GM18873 (cell line): ENCODE data around the gene UPK3BL2.
"Not testable (repeated sequence)": the region's sequence is repeated elsewhere in the genome, so short reads cannot be mapped to it uniquely, and the experiment has no call there.

Experiments used
- ATAC-seq: cut with Tn5 transposase; IDR thresholded peaks from one replicate; pipeline ENCODE4 v1.9.1; 2021; ENCODE audit warnings: mild to moderate bottlenecking, moderate library complexity, moderate number of reproducible peaks; ENCODE audit not compliant: unreplicated experiment, low FRiP score

The UPK3BL2 gene

GRCh38 chr7:102496861-102497260 lies 46.6 kb downstream of the UPK3BL2 start:
- ATAC-seq = not testable (repeated sequence)

GRCh38 chr7:102494473-102495149 lies 48.9 kb downstream of the UPK3BL2 start:
- peak; percentile 52 for ATAC-seq

- ATAC-seq = not testable (repeated sequence)
Measured at GRCh38 chr7:102494026-102494425, 49.5 kb downstream of the UPK3BL2 start.

- ATAC-seq = not testable (repeated sequence)
Measured at GRCh38 chr7:102493220-102493935, 50.1 kb downstream of the UPK3BL2 start.

GRCh38 chr7:102490529-102491075 lies 52.9 kb downstream of the UPK3BL2 start:
- ATAC-seq = not testable (repeated sequence)
